ENCODE results near the gene PDE4A. TPM values are rescaled to one million over a fixed set of nuclear protein-coding genes. Genes with fewer than 3 reads are reported as not detected.

PDE4A gene
- total and polyA plus RNA-seq, 2 experiments from 2014 or later: 2.8 to 4.3 TPM

DNA sequence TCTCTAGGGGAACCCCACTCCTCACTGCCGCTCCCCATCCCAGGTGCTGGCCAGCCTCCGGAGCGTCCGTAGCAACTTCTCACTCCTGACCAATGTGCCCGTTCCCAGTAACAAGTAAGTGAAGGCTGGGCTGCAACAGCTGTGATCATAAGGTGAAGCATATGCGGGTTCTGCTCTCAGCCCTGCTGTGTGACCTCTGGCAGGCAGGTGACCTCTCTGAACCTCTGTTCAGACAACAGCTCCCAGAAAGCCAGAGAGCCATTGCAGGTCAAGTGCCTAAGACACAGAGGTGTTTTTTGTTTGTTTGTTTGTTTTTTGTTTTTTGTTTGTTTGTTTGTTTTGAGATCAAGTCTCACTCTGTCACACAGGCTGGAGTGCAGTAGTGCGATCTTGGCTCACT, 28.7 kb downstream of the PDE4A start:
- H3K4me1 ChIP-seq (ENCODE audit: insufficient read depth): no peaks in the 10 kb centered on the region
- WGBS (ENCODE audit: low lambda C conversion rate, missing lambda C conversion rate): 96% methylated on average over 7 of the region's 7 CpGs
- no peak for DNase-seq (ENCODE audit: low spot score)
- no peaks in the 10 kb centered on the region for H3K9me3 ChIP-seq (ENCODE audit: low read depth)
- TF ChIP-seq EZH2 (IDR thresholded peaks at IDR 0.05; ENCODE audit: borderline replicate concordance) (no peak), EZH2phosphoT487 (IDR thresholded peaks at IDR 0.05; ENCODE audit: low read depth, severe bottlenecking, unreplicated experiment) (no peak)
- TF ChIP-seq, protein P1, sequence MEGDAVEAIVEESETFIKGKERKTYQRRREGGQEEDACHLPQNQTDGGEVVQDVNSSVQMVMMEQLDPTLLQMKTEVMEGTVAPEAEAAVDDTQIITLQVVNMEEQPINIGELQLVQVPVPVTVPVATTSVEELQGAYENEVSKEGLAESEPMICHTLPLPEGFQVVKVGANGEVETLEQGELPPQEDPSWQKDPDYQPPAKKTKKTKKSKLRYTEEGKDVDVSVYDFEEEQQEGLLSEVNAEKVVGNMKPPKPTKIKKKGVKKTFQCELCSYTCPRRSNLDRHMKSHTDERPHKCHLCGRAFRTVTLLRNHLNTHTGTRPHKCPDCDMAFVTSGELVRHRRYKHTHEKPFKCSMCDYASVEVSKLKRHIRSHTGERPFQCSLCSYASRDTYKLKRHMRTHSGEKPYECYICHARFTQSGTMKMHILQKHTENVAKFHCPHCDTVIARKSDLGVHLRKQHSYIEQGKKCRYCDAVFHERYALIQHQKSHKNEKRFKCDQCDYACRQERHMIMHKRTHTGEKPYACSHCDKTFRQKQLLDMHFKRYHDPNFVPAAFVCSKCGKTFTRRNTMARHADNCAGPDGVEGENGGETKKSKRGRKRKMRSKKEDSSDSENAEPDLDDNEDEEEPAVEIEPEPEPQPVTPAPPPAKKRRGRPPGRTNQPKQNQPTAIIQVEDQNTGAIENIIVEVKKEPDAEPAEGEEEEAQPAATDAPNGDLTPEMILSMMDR (IDR thresholded peaks at IDR 0.05; ENCODE audit: poor library complexity): no peak
- H3K27me3 ChIP-seq: no peaks in the 10 kb centered on the region
- no peak overlapping the region for H3K4me3 ChIP-seq
- no peaks in the 10 kb centered on the region for H4K20me1 ChIP-seq (ENCODE audit: insufficient read depth, poor library complexity, severe bottlenecking)
- no peak overlapping the region for H3K27ac ChIP-seq
- H3K36me3 ChIP-seq (replicated peaks; ENCODE audit: insufficient read depth, low read depth): no peaks in the 10 kb centered on the region
- no peaks in the 10 kb centered on the region for H3K9me2 ChIP-seq (replicated peaks; ENCODE audit: insufficient read depth)
- no peak overlapping the region for H2AFZ ChIP-seq
- no peaks in the 10 kb centered on the region for H3K79me2 ChIP-seq
- H3K4me2 ChIP-seq: no peak overlapping the region

DNA sequence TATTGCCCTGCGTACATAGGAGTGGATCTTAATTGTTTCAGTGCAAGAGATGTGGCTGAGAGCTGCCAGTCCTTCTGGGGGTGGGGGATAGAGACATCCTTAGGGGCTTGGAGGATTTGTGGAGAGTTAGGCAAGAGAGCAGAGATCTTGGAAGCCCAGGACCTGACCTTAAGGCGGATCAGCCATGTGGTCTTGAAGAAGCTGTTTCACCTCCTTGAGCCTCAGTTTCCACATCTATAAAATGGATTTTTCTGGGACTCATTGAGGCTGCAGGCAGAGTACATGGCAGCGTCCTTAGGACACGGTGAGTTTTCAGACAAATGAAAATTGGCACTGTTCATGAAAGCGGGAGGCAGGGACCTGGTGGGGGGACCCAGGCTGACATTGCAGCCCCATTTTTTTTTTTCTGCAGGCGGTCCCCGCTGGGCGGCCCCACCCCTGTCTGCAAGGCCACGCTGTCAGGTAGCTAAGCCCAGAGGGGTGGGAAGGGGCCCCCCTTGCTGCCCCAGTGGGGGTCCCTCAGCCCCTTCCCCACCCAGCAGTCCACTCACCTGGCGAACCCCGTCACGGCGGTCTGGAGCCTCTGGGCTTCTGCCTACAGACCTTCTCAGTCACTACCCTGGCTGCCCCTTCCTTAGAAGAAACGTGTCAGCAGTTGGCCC, 30.0 kb downstream of the PDE4A start:
- H3K27ac ChIP-seq: no peak overlapping the region
- H3K9me3 ChIP-seq (ENCODE audit: low read depth): no peaks in the 10 kb centered on the region
- no peak overlapping the region for H2AFZ ChIP-seq
- 91% methylated on average over 14 of the region's 14 CpGs for WGBS (ENCODE audit: low lambda C conversion rate, missing lambda C conversion rate)
- H3K36me3 ChIP-seq (replicated peaks; ENCODE audit: insufficient read depth, low read depth): no peaks in the 10 kb centered on the region
- TF ChIP-seq EZH2 (IDR thresholded peaks at IDR 0.05; ENCODE audit: borderline replicate concordance): no peak
- TF ChIP-seq, protein P1 (IDR thresholded peaks at IDR 0.05; ENCODE audit: poor library complexity): no peak
- TF ChIP-seq EZH2phosphoT487 (IDR thresholded peaks at IDR 0.05; ENCODE audit: low read depth, severe bottlenecking, unreplicated experiment): no peak
- no peaks in the 10 kb centered on the region for H3K79me2 ChIP-seq
- no peaks in the 10 kb centered on the region for H3K4me1 ChIP-seq (ENCODE audit: insufficient read depth)
- no peaks in the 10 kb centered on the region for H4K20me1 ChIP-seq (ENCODE audit: insufficient read depth, poor library complexity, severe bottlenecking)
- H3K9me2 ChIP-seq (replicated peaks; ENCODE audit: insufficient read depth): no peaks in the 10 kb centered on the region
- no peak for DNase-seq (ENCODE audit: low spot score)
- no peaks in the 10 kb centered on the region for H3K27me3 ChIP-seq
- no peak overlapping the region for H3K4me2 ChIP-seq
- H3K4me3 ChIP-seq: no peak overlapping the region

DNA sequence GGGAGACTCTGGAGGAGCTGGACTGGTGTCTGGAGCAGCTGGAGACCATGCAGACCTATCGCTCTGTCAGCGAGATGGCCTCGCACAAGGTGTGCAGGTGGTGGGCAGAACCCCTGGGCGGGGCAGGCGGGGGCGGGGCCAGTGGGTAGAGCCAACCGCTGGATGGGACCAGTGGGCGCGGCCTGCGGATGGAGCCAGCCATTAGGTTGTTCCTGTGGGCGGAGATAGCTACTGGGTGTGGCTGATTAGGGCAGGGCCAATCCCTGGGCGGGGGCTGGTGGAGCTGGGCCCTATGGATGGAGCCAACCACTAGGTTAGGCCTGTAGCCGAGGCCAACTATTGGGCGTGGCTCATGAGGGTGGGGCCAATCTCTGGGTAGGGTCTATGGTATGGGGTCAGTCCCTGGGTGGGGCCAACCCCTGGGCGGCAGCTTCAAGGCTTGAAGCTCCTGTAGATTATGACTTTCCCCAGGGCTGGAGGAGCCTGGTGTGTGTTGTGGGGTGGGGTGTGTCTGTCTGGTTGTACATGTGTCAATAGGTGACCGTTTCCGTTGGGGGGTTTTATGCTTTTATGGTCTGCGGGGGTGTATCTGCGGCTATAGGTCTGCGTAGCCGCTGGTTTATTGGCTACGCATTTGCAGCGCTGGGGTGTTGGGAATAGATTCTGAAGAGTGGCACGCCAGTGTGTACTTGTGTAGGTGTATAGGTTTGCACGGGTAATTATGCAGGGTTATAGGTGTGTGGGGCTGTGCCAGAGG, 30.7 kb downstream of the PDE4A start:
- H4K20me1 ChIP-seq (ENCODE audit: insufficient read depth, poor library complexity, severe bottlenecking): no peaks in the 10 kb centered on the region
- no peak overlapping the region for H2AFZ ChIP-seq
- H3K4me3 ChIP-seq: no peak overlapping the region
- H3K9me2 ChIP-seq (replicated peaks; ENCODE audit: insufficient read depth): no peaks in the 10 kb centered on the region
- no peak for DNase-seq (ENCODE audit: low spot score)
- no peaks in the 10 kb centered on the region for H3K4me1 ChIP-seq (ENCODE audit: insufficient read depth)
- no peaks in the 10 kb centered on the region for H3K9me3 ChIP-seq (ENCODE audit: low read depth)
- TF ChIP-seq, protein P1 (IDR thresholded peaks at IDR 0.05; ENCODE audit: poor library complexity): no peak
- no peak for TF ChIP-seq EZH2phosphoT487 (IDR thresholded peaks at IDR 0.05; ENCODE audit: low read depth, severe bottlenecking, unreplicated experiment)
- no peak for TF ChIP-seq EZH2 (IDR thresholded peaks at IDR 0.05; ENCODE audit: borderline replicate concordance)
- H3K79me2 ChIP-seq: no peaks in the 10 kb centered on the region
- H3K36me3 ChIP-seq (replicated peaks; ENCODE audit: insufficient read depth, low read depth): no peaks in the 10 kb centered on the region
- 90% methylated on average over 22 of the region's 25 CpGs for WGBS (ENCODE audit: low lambda C conversion rate, missing lambda C conversion rate)
- no peaks in the 10 kb centered on the region for H3K27me3 ChIP-seq
- H3K4me2 ChIP-seq: no peak overlapping the region
- H3K27ac ChIP-seq: no peak overlapping the region
